HepG2 (cell line): ENCODE results near the gene C9orf43. TPM values are rescaled to one million over a fixed set of nuclear protein-coding genes. Genes with fewer than 3 reads are reported as not detected.
A peak's percentile ranks its signal among the peaks of the same experiment; 100 is the strongest.

Experiments used
- ELK4 ChIP-seq: sonication (generic); formaldehyde crosslinking; IDR thresholded peaks from 2 replicates; pipeline ENCODE4 v1.9.0; 2021; ENCODE audit warnings: missing genetic modification reagents, borderline replicate concordance
- HMGXB4 ChIP-seq, 2 experiments: sonication (generic) in 1 of 2; formaldehyde crosslinking in 1 of 2; IDR thresholded peaks; 2 replicates each; pipeline versions ENCODE4 v1.4.0 to v1.6.1; 2018 to 2020; ENCODE audit warnings: missing genetic modification reagents in 2 of 2, borderline replicate concordance in 1 of 2, low read depth in 1 of 2, mild to moderate bottlenecking in 1 of 2, missing biosample characterization in 1 of 2
- HOXA5 ChIP-seq: sonication (generic); formaldehyde crosslinking; IDR thresholded peaks from 2 replicates; pipeline ENCODE4 v1.4.0; 2020; ENCODE audit warnings: missing genetic modification reagents
- KDM6A ChIP-seq: IDR thresholded peaks from 2 replicates; pipeline ENCODE4 v1.6.1; 2016; ENCODE audit warnings: low read depth
- KLF15 ChIP-seq: sonication (generic); formaldehyde crosslinking; IDR thresholded peaks from 2 replicates; pipeline ENCODE4 v1.8.1; 2023; ENCODE audit warnings: borderline replicate concordance, mild to moderate bottlenecking, inconsistent platforms, missing genetic modification reagents, mixed read lengths
- NFYC ChIP-seq: IDR thresholded peaks from 2 replicates; pipeline ENCODE4 v1.6.1; 2016; ENCODE audit warnings: missing genetic modification reagents, missing compliant biosample characterization
- PRMT3 ChIP-seq: sonication (generic); formaldehyde crosslinking; IDR thresholded peaks from 2 replicates; pipeline ENCODE4 v1.8.1; 2022; ENCODE audit warnings: low read depth, mild to moderate bottlenecking, moderate library complexity, missing genetic modification reagents, borderline replicate concordance
- YY1 ChIP-seq: IDR thresholded peaks from 2 replicates; pipeline ENCODE4 v1.6.1; 2011; ENCODE audit warnings: low read length, low read depth, moderate library complexity, mild to moderate bottlenecking; ENCODE audit not compliant: insufficient read depth, insufficient replicate concordance
- ZBTB44 ChIP-seq: sonication (generic); formaldehyde crosslinking; IDR thresholded peaks from 2 replicates; pipeline ENCODE4 v1.4.0; 2020; ENCODE audit warnings: missing genetic modification reagents
- ZEB1 ChIP-seq: IDR thresholded peaks from 2 replicates; pipeline ENCODE4 v1.6.1; 2012; ENCODE audit warnings: mild to moderate bottlenecking, low read depth, inconsistent platforms; ENCODE audit not compliant: insufficient replicate concordance
- ZFYVE20 ChIP-seq: sonication (generic); formaldehyde crosslinking; IDR thresholded peaks from 2 replicates; pipeline ENCODE4 v1.8.0; 2023; ENCODE audit warnings: low read depth, mild to moderate bottlenecking, moderate library complexity, missing genetic modification reagents, borderline replicate concordance
- ZNF407 ChIP-seq: sonication (generic); formaldehyde crosslinking; IDR thresholded peaks from one replicate; pipeline ENCODE4 v1.5.1; 2020; ENCODE audit warnings: mild to moderate bottlenecking, missing genetic modification reagents; ENCODE audit errors: not compliant biosample characterization
- ZNF7 ChIP-seq: IDR thresholded peaks from 2 replicates; pipeline ENCODE4 v1.6.1; 2016; ENCODE audit warnings: missing biosample characterization, missing genetic modification reagents
- ZNF737 ChIP-seq: sonication (generic); formaldehyde crosslinking; IDR thresholded peaks from 2 replicates; pipeline ENCODE4 v1.5.0; 2020; ENCODE audit warnings: missing genetic modification reagents, mild to moderate bottlenecking, borderline replicate concordance
- polyA plus RNA-seq, 8 experiments: library from polyadenylated mRNA; depleted of rRNA in 3 of 8; stranded (reverse) in 7 of 8; unstranded in 1 of 8; fragments of >200 nt; fragmentation: Illumina TruSeq in 4 of 8; extraction: Trizol in 4 of 8; gene quantifications; 2 replicates each; pipeline versions ENCODE4 v1.2.1 to v1.2.3, GENCODE V29; 2011 to 2016; ENCODE audit warnings: low read depth in 4 of 8, missing spikeins in 1 of 8, mixed read lengths in 1 of 8; ENCODE audit not compliant: insufficient read depth in 1 of 8
- total RNA-seq, 5 experiments: library from RNA; depleted of rRNA; stranded (reverse); fragments of >200 nt; fragmentation: Illumina TruSeq; extraction: Trizol; gene quantifications; 2 replicates each; pipeline ENCODE4 v1.2.3, GENCODE V29; 2016; ENCODE audit warnings: low read depth in 1 of 5

Gene C9orf43
- total and polyA plus RNA-seq, 2 of the 13 experiments (the other 11 are each of a cell fraction or from before 2014, with no cell fraction given): 0.24 to 0.31 TPM

GRCh38 chr9:113410207-113410864 lies at the start of gene C9orf43, which contains the start of gene POLE3 (continued):
- TF ChIP-seq ZNF407 (CRISPR knock-in tag) (peak; percentile 48), HOXA5 (peak; percentile 75), ZBTB44 (CRISPR knock-in tag) (no peak), ZNF737 (no peak), NFYC (CRISPR knock-in tag) (peak; percentile 29), YY1 (peak; percentile 85), ZEB1 (no peak), PRMT3 (CRISPR knock-in tag) (no peak), ZNF7 (0 out of 2 replicates have a peak, but pooled peaks have one; percentile 28), KLF15 (CRISPR knock-in tag) (0 out of 2 replicates have a peak, but pooled peaks have one; percentile 63), ZFYVE20 (CRISPR knock-in tag) (0 out of 2 replicates have a peak, but pooled peaks have one; percentile 78), HMGXB4 (CRISPR knock-in tag; IDR thresholded peaks at IDR 0.05; ENCODE audit: borderline replicate concordance in 1 of 2, low read depth in 1 of 2) (peak in 1 of 2 experiments; percentile 80; a peak in 2 of 4 replicates), KDM6A (CRISPR knock-in tag) (peak; percentile 35; the same call in 1 of the 2 replicates), ELK4 (CRISPR knock-in tag) (no peak)
